Heart left ventricle (tissue), 16 donors: ENCODE measurements around the gene PPM1L. TPM values are rescaled to one million over a fixed set of nuclear protein-coding genes. Genes with fewer than 3 reads are reported as not detected.
"Not testable (repeated sequence)": the region's sequence is repeated elsewhere in the genome, so short reads cannot be mapped to it uniquely, and the experiment has no call there.

Source experiments
- ATAC-seq, 4 donors: fragments of 200-7000 bp; cut with Tn5 transposase; one replicate each; pipeline ENCODE4 v1.9.1; 2020 to 2022; ENCODE audit warnings: moderate library complexity in 4 of 4, mild to moderate bottlenecking in 3 of 4, moderate number of reproducible peaks in 1 of 4
- DNase-seq, 5 donors: peaks; one replicate each; pipeline ENCODE4 v3.0.0-alpha.2; 2020
- H3K27ac ChIP-seq, 12 donors: fragments of 200-600 bp; sonication (generic) in 4 of 12; one replicate each; pipeline versions ENCODE4 v1.5.0 to v1.8.0; 2016 to 2022; ENCODE audit warnings: mild to moderate bottlenecking in 2 of 12
- H3K27me3 ChIP-seq, 9 donors: fragments of 200-600 bp; sonication (generic) in 2 of 9; one replicate each; pipeline versions ENCODE4 v1.5.1 to v1.8.0; 2016 to 2022; ENCODE audit warnings: mild to moderate bottlenecking in 3 of 9
- H3K36me3 ChIP-seq, 9 donors: fragments of 200-600 bp; sonication (generic) in 2 of 9; one replicate each; pipeline versions ENCODE4 v1.5.0 to v1.8.0; 2018 to 2022; ENCODE audit warnings: mild to moderate bottlenecking in 2 of 9
- H3K4me1 ChIP-seq, 12 donors: fragments of 200-600 bp; sonication (generic) in 4 of 12; one replicate each; pipeline versions ENCODE4 v1.5.0 to v1.8.0; 2016 to 2022; ENCODE audit warnings: mild to moderate bottlenecking in 3 of 12
- H3K4me3 ChIP-seq, 12 donors: fragments of 200-600 bp; sonication (generic) in 4 of 12; one replicate each; pipeline versions ENCODE4 v1.5.0 to v1.8.0; 2017 to 2022; ENCODE audit warnings: mild to moderate bottlenecking in 9 of 12, moderate library complexity in 4 of 12
- H3K9me3 ChIP-seq, 12 donors: fragments of 200-600 bp; sonication (generic) in 4 of 12; one replicate each; pipeline versions ENCODE4 v1.5.0 to v1.8.0; 2016 to 2022; ENCODE audit warnings: mild to moderate bottlenecking in 1 of 12
- POLR2A ChIP-seq, 2 donors: fragments of 450-650 bp; IDR thresholded peaks; one replicate each; pipeline ENCODE4 v1.6.1; 2017; ENCODE audit warnings: antibody characterized with exemption in 2 of 2, mild to moderate bottlenecking in 2 of 2, moderate library complexity in 2 of 2
- WGBS, 4 donors: extraction: QIAGEN DNeasy Blood & Tissue Kit in 2 of 4; methylation state at CpG; one replicate each; pipeline versions ENCODE4 v1.1.5 to v1.1.7; 2013 to 2018; 5-methylcytosine and 5-hydroxymethylcytosine counted together
- intact Hi-C, 10 donors: fragments of 100-400 bp; cut with DNase I; formaldehyde crosslinking; loops; one replicate each; pipeline versions ENCODE4 v1.11.1 to v1.14.2; 2022
- polyA plus RNA-seq, 2 donors: library from polyadenylated mRNA; stranded (reverse); fragments of 200-250 nt; gene quantifications; one replicate each; pipeline ENCODE4 v1.2.3, GENCODE V29; 2013
- total RNA-seq, 9 donors: library from RNA; depleted of rRNA in 2 of 9; stranded (reverse); fragments of >200 nt in 2 of 9; fragmentation: NEBNext Ultra II Directional in 3 of 9; extraction: Animal tissue kit (Norgen Biotek cat#: 25700) in 3 of 9; gene quantifications; one replicate each; pipeline versions ENCODE4 v1.1.0 to v1.2.4, GENCODE V29; 2016 to 2023
- TF ChIP-seq, protein P1 (sequence below), 12 donors: fragments of 200-600 bp; sonication (generic) in 4 of 12; IDR thresholded peaks; one replicate each; pipeline versions ENCODE4 v1.5.0 to v1.8.0; 2018 to 2022; ENCODE audit warnings: antibody characterized with exemption in 12 of 12, mild to moderate bottlenecking in 5 of 12
- donor health status: ischemic (EF 13 %, LVEDD 7.1; RV severe dilation, severe dysfunction).
- donor health status: healthy with polysubstance abuse.
- donor health status: DM: no; HTN: yes; CAD: no.
- donor health status: DM: no; HTN: no; CAD: no.
- donor health status: ischemic (EF 25% LVEDD 6.9; RV normal size, moderate dysfunction).
- donor health status: ischemic (EF 25% LVEDD 5.7; RV mildly dilated, moderate dysfunction).
- donor health status: healthy.
- donor health status: DM: yes; HTN: yes; CAD: no.
- donor health status: ischemic (EF 35%, LVEDD 5.7; RV mildly dilated, moderate dysfunction).
- donor health status: nonischemic (EF 11% LVEDD 7.7; RV severe dilation, severe dysfunction).
- donor health status: DM: yes; HTN: yes; CAD: no.
- donor health status: PGD.
- donor health status: ischemic (EF 29% LVEDD 5.4; RV normal size, mild dysfunction).
- donor health status: nonischemic (EF 23%, LVEDD 6.1; RV moderate dilation, normal function).

PPM1L gene
- total and polyA plus RNA-seq, 11 donors, result 6.2 to 89.6 (median 41.7) TPM

DNA sequence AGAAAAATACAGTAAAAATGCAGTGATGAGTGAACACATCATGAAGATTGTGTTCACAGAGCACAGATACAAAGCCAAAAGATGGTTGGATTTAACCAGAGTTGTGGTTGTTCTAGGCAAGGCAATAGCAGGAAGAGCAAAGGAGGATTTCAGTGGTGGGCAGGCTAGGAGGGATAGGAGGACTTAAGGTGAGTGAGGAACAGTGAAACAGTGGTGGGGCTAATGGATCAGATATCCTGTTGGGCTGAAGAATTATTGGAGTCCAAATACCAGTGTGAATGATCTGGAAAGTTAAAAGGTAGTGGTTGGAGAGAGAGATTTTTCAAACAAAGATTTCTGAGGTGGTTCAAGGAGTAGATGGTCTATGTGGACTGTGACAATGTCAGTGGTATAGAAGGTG is 240.8 kb downstream of the PPM1L start:
- intact Hi-C loops, result no loop called here
- no peaks in the 10 kb centered on the region for H3K4me1 ChIP-seq
- no peaks in the 10 kb centered on the region for H3K36me3 ChIP-seq
- no peak overlapping the region for H3K27ac ChIP-seq
- DNase-seq, result no peak
- H3K4me3 ChIP-seq, result no peak overlapping the region
- ATAC-seq, result no peak
- no peaks in the 10 kb centered on the region for H3K27me3 ChIP-seq
- TF ChIP-seq, protein P1, sequence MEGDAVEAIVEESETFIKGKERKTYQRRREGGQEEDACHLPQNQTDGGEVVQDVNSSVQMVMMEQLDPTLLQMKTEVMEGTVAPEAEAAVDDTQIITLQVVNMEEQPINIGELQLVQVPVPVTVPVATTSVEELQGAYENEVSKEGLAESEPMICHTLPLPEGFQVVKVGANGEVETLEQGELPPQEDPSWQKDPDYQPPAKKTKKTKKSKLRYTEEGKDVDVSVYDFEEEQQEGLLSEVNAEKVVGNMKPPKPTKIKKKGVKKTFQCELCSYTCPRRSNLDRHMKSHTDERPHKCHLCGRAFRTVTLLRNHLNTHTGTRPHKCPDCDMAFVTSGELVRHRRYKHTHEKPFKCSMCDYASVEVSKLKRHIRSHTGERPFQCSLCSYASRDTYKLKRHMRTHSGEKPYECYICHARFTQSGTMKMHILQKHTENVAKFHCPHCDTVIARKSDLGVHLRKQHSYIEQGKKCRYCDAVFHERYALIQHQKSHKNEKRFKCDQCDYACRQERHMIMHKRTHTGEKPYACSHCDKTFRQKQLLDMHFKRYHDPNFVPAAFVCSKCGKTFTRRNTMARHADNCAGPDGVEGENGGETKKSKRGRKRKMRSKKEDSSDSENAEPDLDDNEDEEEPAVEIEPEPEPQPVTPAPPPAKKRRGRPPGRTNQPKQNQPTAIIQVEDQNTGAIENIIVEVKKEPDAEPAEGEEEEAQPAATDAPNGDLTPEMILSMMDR (IDR thresholded peaks at IDR 0.05), result no peak
- TF ChIP-seq POLR2A (IDR thresholded peaks at IDR 0.05), result no peak
- peaks cover 0 to 10% (median 0%) of the 10 kb centered on the region in 12 donors for H3K9me3 ChIP-seq

DNA sequence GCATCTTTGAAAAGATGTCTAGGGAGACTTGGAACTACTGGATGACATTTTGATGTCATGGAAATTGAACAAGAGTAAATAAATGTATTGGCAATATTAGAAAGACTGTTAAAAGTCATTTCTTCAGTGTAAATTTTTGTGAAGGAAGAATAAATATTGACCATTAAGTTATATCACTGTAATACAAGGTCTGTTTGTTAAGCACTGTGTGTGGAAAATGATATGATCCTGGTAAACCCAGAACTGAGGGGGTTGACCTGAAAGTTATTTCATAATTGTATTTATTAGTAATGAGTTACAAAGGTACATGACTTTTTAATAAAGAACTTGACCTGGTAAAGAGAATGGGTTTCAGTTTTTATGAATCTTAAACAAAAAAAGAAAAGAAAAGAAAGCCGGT is 242.6 kb downstream of the PPM1L start:
- H3K27ac ChIP-seq, result no peak overlapping the region
- no peak for DNase-seq
- 95 to 100% (median 97%) methylated on average over 1 of the region's 1 CpG for WGBS, 4 donors
- ATAC-seq, result no peak
- TF ChIP-seq, protein P1 (IDR thresholded peaks at IDR 0.05), result no peak
- no peak for TF ChIP-seq POLR2A (IDR thresholded peaks at IDR 0.05)
- H3K9me3 ChIP-seq, result peaks cover 0 to 11% (median 0%) of the 10 kb centered on the region in 12 donors
- H3K4me1 ChIP-seq, result no peaks in the 10 kb centered on the region
- intact Hi-C loops, result no loop called here
- no peaks in the 10 kb centered on the region for H3K27me3 ChIP-seq
- H3K36me3 ChIP-seq, result no peaks in the 10 kb centered on the region
- no peak overlapping the region for H3K4me3 ChIP-seq

DNA sequence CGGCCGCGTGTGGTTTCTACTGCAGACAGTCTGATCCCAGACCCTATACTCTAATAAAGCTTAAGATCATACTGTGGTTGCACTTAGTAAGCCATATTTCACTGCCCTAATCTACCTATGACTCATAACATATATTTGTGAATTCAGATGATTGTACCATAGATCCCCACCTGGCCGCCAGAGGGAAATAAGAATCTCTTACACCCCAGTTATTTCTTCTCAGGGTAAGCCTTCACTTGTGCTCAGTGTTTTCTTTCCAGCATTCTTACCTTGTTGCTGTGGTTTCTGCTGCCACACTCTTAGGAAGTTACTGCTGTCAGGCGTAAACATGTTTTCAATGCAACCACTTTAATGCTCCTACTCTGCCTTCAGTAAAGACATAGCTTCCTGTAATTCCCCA is 243.2 kb downstream of the PPM1L start:
- ATAC-seq (no peak), DNase-seq (no peak)
- no peaks in the 10 kb centered on the region for H3K27me3 ChIP-seq
- no peak for TF ChIP-seq POLR2A (IDR thresholded peaks at IDR 0.05)
- TF ChIP-seq, protein P1 (IDR thresholded peaks at IDR 0.05), result no peak
- no peak overlapping the region for H3K27ac ChIP-seq
- 93 to 96% (median 94%) methylated on average over 5 of the region's 5 CpGs for WGBS, 4 donors
- no peaks in the 10 kb centered on the region for H3K36me3 ChIP-seq
- intact Hi-C loops, result no loop called here
- H3K4me1 ChIP-seq, result no peaks in the 10 kb centered on the region
- no peak overlapping the region for H3K4me3 ChIP-seq
- H3K9me3 ChIP-seq, result peaks cover 0 to 11% (median 0%) of the 10 kb centered on the region in 12 donors

DNA sequence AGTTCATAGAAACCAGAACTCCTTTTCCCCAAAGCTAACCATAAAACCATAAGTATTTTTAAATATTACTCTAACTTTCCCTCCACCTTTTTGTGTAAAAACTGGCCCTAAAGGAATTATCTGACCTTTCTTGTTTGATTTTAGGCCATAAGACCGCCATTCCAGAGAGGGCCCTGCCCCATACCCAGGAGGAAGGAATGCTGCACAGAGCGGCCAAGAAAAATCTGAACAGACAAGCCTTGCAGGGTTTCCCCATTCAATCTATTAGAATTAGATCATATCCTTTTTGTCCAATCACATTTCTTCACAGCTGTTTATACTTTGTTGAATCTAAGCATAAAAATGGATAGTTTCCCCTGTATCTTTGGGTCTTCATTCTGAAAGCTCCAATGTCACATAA is 252.1 kb downstream of the PPM1L start:
- ATAC-seq (no peak), DNase-seq (no peak)
- 87 to 95% (median 90%) methylated on average over 2 of the region's 2 CpGs for WGBS, 4 donors
- H3K9me3 ChIP-seq, result no peaks in the 10 kb centered on the region
- no peak overlapping the region for H3K4me3 ChIP-seq
- no peak overlapping the region for H3K27ac ChIP-seq
- H3K27me3 ChIP-seq, result no peaks in the 10 kb centered on the region
- intact Hi-C loops, result no loop called here
- TF ChIP-seq, protein P1 (IDR thresholded peaks at IDR 0.05), result no peak
- TF ChIP-seq POLR2A (IDR thresholded peaks at IDR 0.05), result no peak
- peaks cover 0 to 6% (median 0%) of the 10 kb centered on the region in 12 donors for H3K4me1 ChIP-seq
- H3K36me3 ChIP-seq, result no peaks in the 10 kb centered on the region

DNA sequence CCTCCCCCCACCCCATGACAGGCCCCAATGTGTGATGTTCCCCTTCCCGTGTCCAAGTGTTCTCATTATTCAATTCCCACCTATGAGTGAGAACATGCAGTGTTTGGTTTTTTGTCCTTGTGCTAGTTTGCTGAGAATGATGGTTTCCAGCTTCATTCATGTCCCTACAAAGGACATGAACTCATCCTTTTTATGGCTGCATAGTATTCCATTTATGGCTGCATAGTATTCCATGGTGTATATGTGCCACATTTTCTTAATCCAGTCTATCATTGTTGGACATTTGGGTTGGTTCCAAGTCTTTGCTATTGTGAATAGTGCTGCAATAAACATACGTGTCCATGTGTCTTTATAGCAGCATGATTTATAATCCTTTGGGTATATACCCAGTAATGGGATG is 254.1 kb downstream of the PPM1L start:
- 92 to 99% (median 97%) methylated on average over 2 of the region's 2 CpGs for WGBS, 4 donors
- intact Hi-C loops, H3K9me3 ChIP-seq, ATAC-seq, DNase-seq, H3K4me3 ChIP-seq, H3K36me3 ChIP-seq, H3K27ac ChIP-seq, H3K27me3 ChIP-seq: not testable (repeated sequence)
- peaks cover 0 to 11% (median under 1%) of the 10 kb centered on the region in 12 donors for H3K4me1 ChIP-seq
